ENCODE results near the gene PRRT3.
"Not testable (repeated sequence)": the region's sequence is repeated elsewhere in the genome, so short reads cannot be mapped to it uniquely, and the experiment has no call there.

The PRRT3 gene

GRCh38 chr3:9947025-9947995 lies 4.9 kb downstream of the PRRT3 start:
- Histone ChIP-seq H3K27ac (ENCODE audit: insufficient read depth, low read length, poor library complexity, severe bottlenecking) (no peak overlapping the region), H3K9me3 (ENCODE audit: control insufficient read depth, low read length) (no peaks in the 10 kb centered on the region), H3K4me1 (ENCODE audit: control insufficient read depth, insufficient read depth, low read length, poor library complexity, severe bottlenecking) (peaks cover 12% of the 10 kb centered on the region), H3K36me3 (ENCODE audit: control insufficient read depth, insufficient read depth, low read length) (no peaks in the 10 kb centered on the region), H3K27me3 (replicated peaks; ENCODE audit: control insufficient read depth, insufficient read depth, low read length, poor library complexity, severe bottlenecking) (no peaks in the 10 kb centered on the region), H3K4me3 (ENCODE audit: insufficient read depth, low read depth, low read length, poor library complexity, severe bottlenecking) (no peak overlapping the region)
- DNase-seq, result no peak

- Histone ChIP-seq H3K36me3 (ENCODE audit: control insufficient read depth, insufficient read depth, low read length) (no peaks in the 10 kb centered on the region), H3K27me3 (replicated peaks; ENCODE audit: control insufficient read depth, insufficient read depth, low read length, poor library complexity, severe bottlenecking) (no peaks in the 10 kb centered on the region), H3K27ac (ENCODE audit: insufficient read depth, low read length, poor library complexity, severe bottlenecking) (peak overlapping the region; percentile 58), H3K9me3 (ENCODE audit: control insufficient read depth, low read length) (no peaks in the 10 kb centered on the region), H3K4me3 (ENCODE audit: insufficient read depth, low read depth, low read length, poor library complexity, severe bottlenecking) (peak overlapping the region; percentile 45), H3K4me1 (ENCODE audit: control insufficient read depth, insufficient read depth, low read length, poor library complexity, severe bottlenecking) (peaks cover 7% of the 10 kb centered on the region)
- peak; percentile 67 to 77 (median 68) for DNase-seq
These were observed 5.8 kb downstream of the PRRT3 start for GRCh38 chr3:9946112-9947024.

GRCh38 chr3:9945358-9945757 lies 6.8 kb downstream of the PRRT3 start:
- peak overlapping the region; percentile 21 for H3K27ac ChIP-seq (ENCODE audit: insufficient read depth, low read length, poor library complexity, severe bottlenecking)
- no peaks in the 10 kb centered on the region for H3K4me1 ChIP-seq (ENCODE audit: control insufficient read depth, insufficient read depth, low read length, poor library complexity, severe bottlenecking)
- peaks cover 6% of the 10 kb centered on the region for H3K36me3 ChIP-seq (ENCODE audit: control insufficient read depth, insufficient read depth, low read length)
- H3K4me3 ChIP-seq (ENCODE audit: insufficient read depth, low read depth, low read length, poor library complexity, severe bottlenecking), result no peak overlapping the region
- no peaks in the 10 kb centered on the region for H3K27me3 ChIP-seq (replicated peaks; ENCODE audit: control insufficient read depth, insufficient read depth, low read length, poor library complexity, severe bottlenecking)
- no peaks in the 10 kb centered on the region for H3K9me3 ChIP-seq (ENCODE audit: control insufficient read depth, low read length)
- no peak for DNase-seq

- no peak for DNase-seq
- Histone ChIP-seq H3K27ac (ENCODE audit: insufficient read depth, low read length, poor library complexity, severe bottlenecking) (no peak overlapping the region), H3K36me3 (ENCODE audit: control insufficient read depth, insufficient read depth, low read length) (peaks cover 6% of the 10 kb centered on the region), H3K4me1 (ENCODE audit: control insufficient read depth, insufficient read depth, low read length, poor library complexity, severe bottlenecking) (no peaks in the 10 kb centered on the region), H3K27me3 (replicated peaks; ENCODE audit: control insufficient read depth, insufficient read depth, low read length, poor library complexity, severe bottlenecking) (no peaks in the 10 kb centered on the region), H3K9me3 (ENCODE audit: control insufficient read depth, low read length) (no peaks in the 10 kb centered on the region), H3K4me3 (ENCODE audit: insufficient read depth, low read depth, low read length, poor library complexity, severe bottlenecking) (no peak overlapping the region)
These were observed 7.9 kb downstream of the PRRT3 start for GRCh38 chr3:9944271-9944670.

GRCh38 chr3:9942934-9943690 lies 9.1 kb downstream of the PRRT3 start:
- no peaks in the 10 kb centered on the region for H3K4me1 ChIP-seq (ENCODE audit: control insufficient read depth, insufficient read depth, low read length, poor library complexity, severe bottlenecking)
- no peak for DNase-seq
- no peaks in the 10 kb centered on the region for H3K27me3 ChIP-seq (replicated peaks; ENCODE audit: control insufficient read depth, insufficient read depth, low read length, poor library complexity, severe bottlenecking)
- H3K4me3 ChIP-seq (ENCODE audit: insufficient read depth, low read depth, low read length, poor library complexity, severe bottlenecking), result no peak overlapping the region
- H3K36me3 ChIP-seq (ENCODE audit: control insufficient read depth, insufficient read depth, low read length), result peaks cover 9% of the 10 kb centered on the region
- H3K9me3 ChIP-seq (ENCODE audit: control insufficient read depth, low read length), result no peaks in the 10 kb centered on the region
- H3K27ac ChIP-seq (ENCODE audit: insufficient read depth, low read length, poor library complexity, severe bottlenecking), result no peak overlapping the region

GRCh38 chr3:9942164-9942563 lies 10.0 kb downstream of the PRRT3 start:
- H3K9me3 ChIP-seq (ENCODE audit: control insufficient read depth, low read length), result no peaks in the 10 kb centered on the region
- H3K36me3 ChIP-seq (ENCODE audit: control insufficient read depth, insufficient read depth, low read length), result peaks cover 16% of the 10 kb centered on the region
- no peaks in the 10 kb centered on the region for H3K4me1 ChIP-seq (ENCODE audit: control insufficient read depth, insufficient read depth, low read length, poor library complexity, severe bottlenecking)
- H3K27me3 ChIP-seq (replicated peaks; ENCODE audit: control insufficient read depth, insufficient read depth, low read length, poor library complexity, severe bottlenecking), result no peaks in the 10 kb centered on the region
- no peak overlapping the region for H3K27ac ChIP-seq (ENCODE audit: insufficient read depth, low read length, poor library complexity, severe bottlenecking)
- no peak for DNase-seq
- no peak overlapping the region for H3K4me3 ChIP-seq (ENCODE audit: insufficient read depth, low read depth, low read length, poor library complexity, severe bottlenecking)

- H3K36me3 ChIP-seq (ENCODE audit: control insufficient read depth, insufficient read depth, low read length), result peaks cover 23% of the 10 kb centered on the region
- no peak for DNase-seq
These were observed 11.5 kb downstream of the PRRT3 start for GRCh38 chr3:9940746-9941145.

GRCh38 chr3:9939906-9940305 lies 12.3 kb downstream of the PRRT3 start:
- H3K27me3 ChIP-seq (replicated peaks; ENCODE audit: control insufficient read depth, insufficient read depth, low read length, poor library complexity, severe bottlenecking); H3K4me3 ChIP-seq (ENCODE audit: insufficient read depth, low read depth, low read length, poor library complexity, severe bottlenecking); H3K27ac ChIP-seq (ENCODE audit: insufficient read depth, low read length, poor library complexity, severe bottlenecking); DNase-seq; H3K4me1 ChIP-seq (ENCODE audit: control insufficient read depth, insufficient read depth, low read length, poor library complexity, severe bottlenecking); H3K9me3 ChIP-seq (ENCODE audit: control insufficient read depth, low read length): not testable (repeated sequence)
- H3K36me3 ChIP-seq (ENCODE audit: control insufficient read depth, insufficient read depth, low read length), result peaks cover 23% of the 10 kb centered on the region

More at GRCh38 chr3:9940746-9941145, 11.5 kb downstream of the PRRT3 start:
- H3K4me1 ChIP-seq (ENCODE audit: control insufficient read depth, insufficient read depth, low read length, poor library complexity, severe bottlenecking), result no peaks in the 10 kb centered on the region
- H3K4me3 ChIP-seq (ENCODE audit: insufficient read depth, low read depth, low read length, poor library complexity, severe bottlenecking), result no peak overlapping the region
- H3K27ac ChIP-seq (ENCODE audit: insufficient read depth, low read length, poor library complexity, severe bottlenecking), result no peak overlapping the region
- H3K27me3 ChIP-seq (replicated peaks; ENCODE audit: control insufficient read depth, insufficient read depth, low read length, poor library complexity, severe bottlenecking), result no peaks in the 10 kb centered on the region
- H3K9me3 ChIP-seq (ENCODE audit: control insufficient read depth, low read length), result no peaks in the 10 kb centered on the region

GRCh38 chr3:9938966-9939365 lies 13.2 kb downstream of the PRRT3 start:
- H3K27me3 ChIP-seq (replicated peaks; ENCODE audit: control insufficient read depth, insufficient read depth, low read length, poor library complexity, severe bottlenecking), result no peaks in the 10 kb centered on the region
- H3K9me3 ChIP-seq (ENCODE audit: control insufficient read depth, low read length), result no peaks in the 10 kb centered on the region
- DNase-seq, result no peak

More at GRCh38 chr3:9938966-9939365, 13.2 kb downstream of the PRRT3 start:
- Histone ChIP-seq H3K36me3 (ENCODE audit: control insufficient read depth, insufficient read depth, low read length) (peaks cover 23% of the 10 kb centered on the region), H3K4me1 (ENCODE audit: control insufficient read depth, insufficient read depth, low read length, poor library complexity, severe bottlenecking) (peaks cover 17% of the 10 kb centered on the region), H3K27ac (ENCODE audit: insufficient read depth, low read length, poor library complexity, severe bottlenecking) (no peak overlapping the region), H3K4me3 (ENCODE audit: insufficient read depth, low read depth, low read length, poor library complexity, severe bottlenecking) (no peak overlapping the region)
